Motor neuron (in vitro differentiated cells): ENCODE measurements around the gene CDC42SE2. TPM values are rescaled to one million over a fixed set of nuclear protein-coding genes. Genes with fewer than 3 reads are reported as not detected.

Source experiments
- ATAC-seq, 8 experiments: fragments of 200-7000 bp; cut with Tn5 transposase; replicated peaks in 6 of 8; 2 replicates each; pipeline ENCODE4 v1.8.0; 2021; ENCODE audit warnings: mild to moderate bottlenecking in 8 of 8, moderate library complexity in 8 of 8
- H3K27ac ChIP-seq, 2 donors: fragments of 250-450 bp; sonication (Bioruptor Pico); 2 replicates each; pipeline ENCODE4 v1.9.0; 2021; ENCODE audit warnings: antibody characterized with exemption in 2 of 2, mild to moderate bottlenecking in 2 of 2, moderate library complexity in 1 of 2
- H3K4me1 ChIP-seq, 2 donors: fragments of 250-450 bp; sonication (Bioruptor Pico); replicated peaks in 1 of 2; 2 replicates each; pipeline ENCODE4 v1.6.1; 2021; ENCODE audit warnings: antibody characterized with exemption in 2 of 2, mild to moderate bottlenecking in 2 of 2, moderate library complexity in 1 of 2
- H3K4me3 ChIP-seq, 5 donors: fragments of 250-450 bp; sonication (Bioruptor Pico); 2 replicates each; pipeline ENCODE4 v1.9.0; 2021; ENCODE audit warnings: antibody characterized with exemption in 5 of 5, mild to moderate bottlenecking in 5 of 5, moderate library complexity in 4 of 5
- WGBS, 10 experiments: fragments of 450-650 bp; shearing (Covaris generic); methylation state at CpG; one replicate each; pipeline ENCODE4 v1.0.0; 2022; 5-methylcytosine and 5-hydroxymethylcytosine counted together
- in situ Hi-C, 9 experiments: fragments of 400-800 bp; cut with MboI; loops; one replicate each; pipeline ENCODE4 v1.15.0; 2021; ENCODE audit warnings: low sequenced_read_pairs in 9 of 9, low pct_unique_long_range_greater_than_20kb in 2 of 9; ENCODE audit not compliant: unreplicated experiment in 9 of 9
- total RNA-seq, 8 experiments: library from RNA; unstranded; fragments of 300-600 nt; gene quantifications; 2 replicates each; pipeline versions ENCODE4 v1.2.3 to v1.2.4, GENCODE V29; 2022

Gene CDC42SE2
- total RNA-seq, 8 experiments from 2014 or later, result 16.8 to 38.0 (median 27.3) TPM

DNA sequence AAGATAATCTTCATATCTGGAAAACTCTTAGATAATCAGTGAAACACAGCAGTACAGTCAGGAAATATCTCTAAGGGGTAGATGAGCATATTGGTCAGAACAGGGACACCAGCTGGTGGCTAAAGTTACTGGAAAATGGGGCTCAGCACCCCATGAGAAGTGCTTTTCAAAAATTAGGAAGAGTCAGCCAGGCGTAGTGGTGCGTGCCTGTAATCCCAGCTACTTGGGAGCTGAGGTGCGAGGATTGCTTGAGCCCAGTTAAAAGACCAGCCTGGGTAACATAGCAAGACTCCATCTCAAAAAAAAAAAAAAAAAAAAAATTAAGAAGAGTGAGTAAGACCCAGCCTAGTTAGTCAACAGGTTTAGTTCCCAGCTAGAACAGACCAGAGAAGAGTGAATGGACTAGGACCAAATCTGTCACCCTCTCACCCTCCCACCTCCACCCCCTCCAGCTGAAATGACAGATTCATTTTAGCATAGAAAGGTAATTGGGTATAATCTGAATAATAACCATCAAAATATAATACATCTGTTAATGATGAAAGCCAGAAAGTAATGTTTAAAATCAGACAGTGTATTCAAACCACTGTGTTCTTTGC, 120.9 kb downstream of the CDC42SE2 start:
- no peak overlapping the region for H3K27ac ChIP-seq
- peaks cover 0 to 4% of the 10 kb centered on the region in 2 donors for H3K4me1 ChIP-seq
- no peak for ATAC-seq
- H3K4me3 ChIP-seq, result no peak overlapping the region
- in situ Hi-C loops, result loop anchor here in 2 of 9 experiments (25.0 kb wide), 1 partner anchor 222 kb away; the partner anchor contains the start of genes HINT1 (in 2 of the 2) and LYRM7 (in 2 of the 2)
- WGBS, 10 experiments, result 97 to 100% (median 100%) methylated on average over 1 to 3 of the region's 3 CpGs; no CpG with 5 or more reads in 4 of the 10 experiments

DNA sequence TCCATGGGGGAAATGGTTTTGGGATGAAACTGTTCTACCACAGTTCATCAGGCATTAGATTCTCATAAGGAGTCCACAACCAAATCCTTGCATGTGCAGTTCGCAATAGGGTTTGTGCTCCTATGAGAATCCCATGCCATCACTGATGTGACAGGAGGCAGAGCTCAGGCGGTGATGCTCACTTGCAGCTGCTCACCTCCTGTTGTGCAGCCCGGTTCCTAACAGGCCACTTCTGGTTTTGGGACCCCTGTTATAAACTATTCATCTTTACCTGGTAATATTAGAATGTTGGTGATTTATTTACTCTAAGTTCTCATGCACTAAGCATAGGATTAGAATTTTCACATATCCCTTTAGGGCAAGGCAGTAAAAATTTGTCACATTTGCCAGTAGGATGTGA, 122.3 kb downstream of the CDC42SE2 start:
- in situ Hi-C loops, result loop anchor here in 2 of 9 experiments (25.0 kb wide), 1 partner anchor 224 kb away; the partner anchor contains the start of genes HINT1 (in 2 of the 2) and LYRM7 (in 2 of the 2)

DNA sequence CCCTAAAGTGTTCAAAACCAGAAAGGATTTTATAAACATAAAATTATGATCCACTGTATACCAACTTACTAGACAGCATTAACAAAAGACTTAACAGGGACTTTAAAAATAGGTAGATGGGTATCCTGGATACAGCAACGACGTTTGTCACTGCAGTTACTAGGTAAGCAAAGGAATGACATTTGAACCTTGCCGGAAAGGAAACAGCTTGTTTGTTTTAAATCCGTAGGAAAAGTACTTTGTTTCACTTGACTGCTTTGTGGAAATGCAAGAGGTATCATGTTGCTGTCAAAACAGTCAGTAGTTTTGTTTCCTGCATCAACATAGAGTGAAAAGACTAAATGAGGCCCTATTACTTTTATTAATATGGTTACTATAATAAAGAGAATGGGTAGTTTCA, 122.9 kb downstream of the CDC42SE2 start:
- in situ Hi-C loops, result loop anchor here in 2 of 9 experiments (25.0 kb wide), 1 partner anchor 224 kb away; the partner anchor contains the start of genes HINT1 (in 2 of the 2) and LYRM7 (in 2 of the 2)
- WGBS, 10 experiments, result 21 to 88% (median 31%) methylated on average over 2 to 4 of the region's 4 CpGs; no CpG with 5 or more reads in 3 of the 10 experiments
- no peak overlapping the region for H3K27ac ChIP-seq
- peaks cover 0 to 4% of the 10 kb centered on the region in 2 donors for H3K4me1 ChIP-seq
- peak in 1 of 8 experiments; percentile 47 for ATAC-seq
- no peak overlapping the region for H3K4me3 ChIP-seq

More for the DNA sequence above, 122.3 kb downstream of the CDC42SE2 start:
- H3K4me3 ChIP-seq, result no peak overlapping the region
- H3K27ac ChIP-seq, result no peak overlapping the region
- ATAC-seq, result no peak
- 45 to 100% (median 87%) methylated on average over 1 to 3 of the region's 3 CpGs; no CpG with 5 or more reads in 2 of the 10 experiments for WGBS, 10 experiments
- peaks cover 0 to 4% of the 10 kb centered on the region in 2 donors for H3K4me1 ChIP-seq

DNA sequence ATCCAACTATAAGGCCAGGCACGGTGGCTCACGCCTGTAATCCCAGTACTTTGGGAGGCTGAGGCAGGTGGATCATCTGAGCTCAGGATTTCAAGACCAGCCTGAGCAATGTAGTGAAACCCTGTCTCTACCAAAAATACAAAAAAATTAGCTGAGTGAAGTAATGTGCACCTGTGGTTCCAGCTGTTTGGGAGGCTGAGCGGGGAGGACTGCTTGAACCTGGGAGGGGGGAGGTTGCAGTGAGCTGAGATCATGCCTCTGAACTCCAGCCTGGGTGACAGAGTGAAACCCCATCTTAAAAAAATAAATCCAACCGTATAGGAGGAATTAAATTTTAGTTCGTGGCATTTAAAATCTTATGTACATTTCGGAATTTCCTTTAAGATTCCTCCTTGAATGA, 123.4 kb downstream of the CDC42SE2 start:
- Histone ChIP-seq H3K4me3 (no peak overlapping the region), H3K27ac (no peak overlapping the region), H3K4me1 (peaks cover 0 to 4% of the 10 kb centered on the region in 2 donors)
- 40 to 100% (median 96%) methylated on average over 1 to 5 of the region's 6 CpGs; no CpG with 5 or more reads in 2 of the 10 experiments for WGBS, 10 experiments
- in situ Hi-C loops, result loop anchor here in 2 of 9 experiments (25.0 kb wide), 1 partner anchor 225 kb away; the partner anchor contains the start of genes HINT1 (in 2 of the 2) and LYRM7 (in 2 of the 2)
- ATAC-seq, result no peak

DNA sequence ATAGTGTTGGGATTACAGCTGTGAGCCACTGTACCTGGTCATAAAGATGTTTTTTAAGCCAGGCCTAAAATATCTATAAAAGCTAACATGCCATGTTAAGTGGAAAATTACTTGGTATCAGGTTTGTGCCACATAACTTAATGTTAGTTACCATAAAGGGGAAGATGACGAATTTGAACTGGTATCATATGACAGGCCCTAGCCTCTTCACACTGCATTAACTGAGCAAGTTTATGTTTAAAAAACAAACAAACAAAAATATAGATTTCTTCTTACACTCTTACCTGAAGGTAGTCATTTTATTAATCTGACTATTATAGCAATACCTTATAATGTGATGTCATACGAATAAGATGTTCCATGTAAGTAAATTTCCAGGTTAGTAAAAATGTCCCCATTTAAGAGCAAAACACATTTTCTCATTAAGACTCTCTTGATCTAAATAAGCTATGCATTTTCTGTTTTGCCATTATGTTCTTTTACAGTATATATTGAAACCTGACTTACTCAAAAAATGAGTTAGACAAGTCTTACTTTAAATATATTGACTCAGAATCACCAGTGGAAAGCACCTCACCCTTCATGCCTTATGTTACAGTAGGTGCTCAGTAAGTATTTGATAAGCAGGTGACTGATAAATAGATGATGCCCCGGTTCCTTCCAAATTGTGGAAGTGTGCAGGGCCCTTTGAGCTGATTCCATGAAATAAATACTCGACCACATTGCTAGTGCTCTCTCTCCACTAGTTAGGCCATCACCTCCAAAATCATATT, 125.4 kb downstream of the CDC42SE2 start:
- in situ Hi-C loops, result loop anchor here in 2 of 9 experiments (25.0 kb wide), 1 partner anchor 227 kb away; the partner anchor contains the start of genes HINT1 (in 2 of the 2) and LYRM7 (in 2 of the 2)

DNA sequence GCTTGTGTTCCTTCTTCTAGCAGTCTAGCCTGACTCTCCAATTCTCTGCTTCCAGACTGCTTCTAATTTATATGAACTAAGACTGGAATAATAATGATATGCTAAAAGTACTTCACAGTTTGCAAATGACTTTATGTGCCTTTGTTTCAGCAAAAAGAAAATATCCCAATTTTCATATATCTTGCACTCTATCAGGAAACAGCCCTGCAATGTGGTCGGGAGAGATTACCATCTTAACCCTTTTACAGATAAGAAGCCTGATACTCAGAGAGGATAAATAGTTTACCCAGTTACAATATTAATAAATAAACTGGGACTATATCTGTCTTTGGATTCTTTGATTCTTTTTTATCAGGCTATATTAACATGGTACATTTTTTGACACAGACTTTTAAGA, 126.0 kb downstream of the CDC42SE2 start:
- H3K27ac ChIP-seq, result no peak overlapping the region
- no peak for ATAC-seq
- peaks cover 0 to 4% of the 10 kb centered on the region in 2 donors for H3K4me1 ChIP-seq
- 33 to 100% (median 88%) methylated on average over 1 of the region's 1 CpG; no CpG with 5 or more reads in 1 of the 10 experiments for WGBS, 10 experiments
- H3K4me3 ChIP-seq, result no peak overlapping the region
- in situ Hi-C loops, result loop anchor here in 2 of 9 experiments (25.0 kb wide), 1 partner anchor 228 kb away; the partner anchor contains the start of genes HINT1 (in 2 of the 2) and LYRM7 (in 2 of the 2)

More for the DNA sequence above, 125.4 kb downstream of the CDC42SE2 start:
- no peak for ATAC-seq
- Histone ChIP-seq H3K4me1 (peaks cover 0 to 4% of the 10 kb centered on the region in 2 donors), H3K4me3 (no peak overlapping the region), H3K27ac (no peak overlapping the region)
- 48 to 100% (median 97%) methylated on average over 1 to 4 of the region's 4 CpGs for WGBS, 10 experiments

DNA sequence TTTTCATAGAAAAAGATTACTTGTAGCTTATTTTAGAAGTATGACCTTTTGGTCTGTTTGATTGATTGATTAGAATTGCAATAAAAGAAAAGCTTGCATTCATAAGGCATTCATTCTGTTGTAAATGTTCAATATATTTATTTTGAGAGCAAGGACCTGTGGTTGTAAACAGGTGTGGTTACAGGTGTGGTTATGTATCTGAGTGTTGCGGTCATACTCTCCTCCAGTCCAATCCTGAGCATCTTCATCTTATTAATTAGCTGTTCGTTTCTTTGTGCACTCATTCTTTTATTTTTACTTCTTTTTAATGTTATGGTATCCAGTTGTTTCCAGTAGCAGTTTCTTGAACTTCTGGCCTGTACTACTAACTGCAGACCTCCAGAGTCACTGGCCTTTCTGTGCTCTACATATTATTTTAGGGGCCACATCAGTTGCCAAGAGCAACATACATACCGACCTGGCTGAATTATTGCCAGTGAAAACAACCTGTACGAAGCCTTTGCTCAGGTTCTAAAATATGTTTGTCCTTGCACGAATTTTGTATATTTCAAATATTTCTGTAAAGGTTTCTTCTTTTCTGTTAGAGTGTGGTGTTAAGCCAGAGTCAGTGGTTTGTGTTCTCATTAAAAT, 128.7 kb downstream of the CDC42SE2 start:
- no peak overlapping the region for H3K4me3 ChIP-seq
- H3K4me1 ChIP-seq, result no peaks in the 10 kb centered on the region
- 80 to 100% (median 91%) methylated on average over 1 to 5 of the region's 5 CpGs for WGBS, 10 experiments
- H3K27ac ChIP-seq, result no peak overlapping the region
- no peak for ATAC-seq
- in situ Hi-C loops, result loop anchor here in 2 of 9 experiments (25.0 kb wide), 1 partner anchor 230 kb away; the partner anchor contains the start of genes HINT1 (in 2 of the 2) and LYRM7 (in 2 of the 2)

DNA sequence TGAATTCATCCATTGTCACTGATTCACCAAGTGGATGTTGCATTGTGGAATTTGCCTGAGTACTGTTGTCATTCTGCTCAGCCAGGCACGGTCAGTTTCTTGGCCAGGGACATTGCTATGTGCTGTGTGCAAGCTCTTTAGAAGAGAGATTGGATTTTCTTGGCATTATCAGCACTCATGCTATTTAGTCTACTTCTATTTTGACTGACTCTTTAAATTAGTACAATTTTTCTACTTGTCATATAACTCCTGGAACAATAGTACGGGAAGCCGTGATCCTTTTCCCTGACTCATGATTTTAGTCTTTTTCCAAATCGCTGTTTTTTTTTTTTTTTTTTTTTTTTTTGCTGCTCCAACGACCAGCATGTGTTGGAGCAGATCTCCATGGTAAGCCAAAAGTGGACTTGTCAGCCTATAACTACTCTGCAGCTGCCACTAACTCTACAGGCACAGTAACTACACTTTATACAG, 129.7 kb downstream of the CDC42SE2 start:
- ATAC-seq, result peak in 1 of 8 experiments; percentile 62
- in situ Hi-C loops, result loop anchor here in 2 of 9 experiments (25.0 kb wide), 1 partner anchor 231 kb away; the partner anchor contains the start of genes HINT1 (in 2 of the 2) and LYRM7 (in 2 of the 2)
- 58 to 95% (median 84%) methylated on average over 2 to 5 of the region's 5 CpGs; no CpG with 5 or more reads in 1 of the 10 experiments for WGBS, 10 experiments
- no peaks in the 10 kb centered on the region for H3K4me1 ChIP-seq
- H3K4me3 ChIP-seq, result no peak overlapping the region
- H3K27ac ChIP-seq, result no peak overlapping the region

DNA sequence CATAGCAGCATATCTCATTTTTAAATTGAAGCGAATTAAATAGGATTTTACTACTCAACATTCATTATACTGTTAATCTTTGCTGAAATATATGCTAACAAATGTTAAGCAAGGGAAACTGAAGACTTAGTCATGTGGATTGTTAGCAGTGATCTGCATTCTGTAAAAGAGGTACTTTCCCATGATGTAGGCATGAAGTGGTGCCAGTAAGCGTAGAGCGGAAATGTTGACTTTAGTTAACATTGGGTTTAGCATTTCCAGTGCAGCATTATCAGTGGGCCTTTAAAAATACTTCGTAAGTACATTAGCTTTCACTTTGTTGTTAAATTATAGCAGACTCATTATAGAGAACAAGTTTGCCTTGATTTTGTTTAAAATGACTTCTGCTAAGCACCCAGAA, 130.3 kb downstream of the CDC42SE2 start:
- WGBS, 10 experiments, result 87 to 100% (median 100%) methylated on average over 1 to 4 of the region's 4 CpGs
- peak in 4 of 8 experiments; percentile 30 to 82 (median 78) for ATAC-seq
- Histone ChIP-seq H3K4me3 (no peak overlapping the region), H3K4me1 (no peaks in the 10 kb centered on the region), H3K27ac (no peak overlapping the region)
- in situ Hi-C loops, result loop anchor here in 2 of 9 experiments (25.0 kb wide), 1 partner anchor 232 kb away; the partner anchor contains the start of genes HINT1 (in 2 of the 2) and LYRM7 (in 2 of the 2)

DNA sequence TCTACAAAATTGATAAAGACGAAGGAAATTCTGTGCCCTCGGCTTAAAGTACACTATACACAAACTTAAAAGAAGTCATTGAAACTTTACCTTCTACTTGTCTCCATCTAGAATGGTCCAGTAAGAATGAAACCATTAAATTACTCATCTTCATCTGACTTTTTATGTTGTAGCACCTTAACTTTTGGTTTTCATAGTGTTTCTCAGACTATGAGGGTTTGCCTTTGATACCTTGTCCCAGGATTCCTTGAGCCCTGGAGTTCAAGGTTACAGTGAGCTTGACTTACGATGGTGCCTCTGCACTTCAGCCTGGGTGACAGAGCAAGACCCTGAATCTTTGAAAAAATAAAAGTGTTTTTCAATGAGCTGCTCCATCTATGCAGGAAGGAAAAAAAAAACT, 132.2 kb downstream of the CDC42SE2 start:
- ATAC-seq, result no peak
- Histone ChIP-seq H3K4me3 (no peak overlapping the region), H3K27ac (no peak overlapping the region), H3K4me1 (no peaks in the 10 kb centered on the region)
- in situ Hi-C loops, result loop anchor here in 2 of 9 experiments (25.0 kb wide), 1 partner anchor 234 kb away; the partner anchor contains the start of genes HINT1 (in 2 of the 2) and LYRM7 (in 2 of the 2)
- WGBS, 10 experiments, result 83 to 100% (median 91%) methylated on average over 1 to 3 of the region's 3 CpGs; no CpG with 5 or more reads in 1 of the 10 experiments

DNA sequence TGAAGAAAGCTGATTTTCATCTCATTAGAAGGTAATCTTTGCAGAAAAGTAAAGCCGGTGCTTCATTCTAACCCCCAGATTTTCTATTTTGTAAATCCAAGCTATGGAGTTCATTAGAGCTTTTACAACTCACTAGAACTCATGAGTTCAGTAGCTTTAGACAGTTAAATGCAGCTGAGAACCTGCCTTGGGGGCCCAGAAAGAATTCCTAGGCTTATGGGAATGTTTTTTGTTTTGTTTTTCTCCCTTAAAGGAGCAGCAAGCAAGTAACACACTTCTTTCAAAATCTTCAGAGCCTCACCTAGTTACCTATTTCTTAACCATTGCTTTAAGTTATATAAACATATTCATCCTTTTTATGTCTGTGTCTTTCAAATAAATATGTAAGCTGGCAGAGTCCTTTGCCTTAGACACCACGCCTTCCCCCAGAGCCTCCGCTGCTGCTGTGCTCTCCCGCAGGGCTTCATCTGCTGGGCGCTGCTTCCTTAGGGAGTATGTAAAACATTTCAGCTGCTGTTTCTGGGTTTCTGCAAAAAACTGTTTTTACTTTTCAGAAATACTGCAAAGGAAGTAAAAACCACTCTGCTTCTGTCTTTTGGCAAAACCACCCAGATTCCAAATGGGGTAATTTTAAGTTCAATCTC, 132.9 kb downstream of the CDC42SE2 start:
- Histone ChIP-seq H3K4me3 (no peak overlapping the region), H3K4me1 (no peaks in the 10 kb centered on the region), H3K27ac (no peak overlapping the region)
- in situ Hi-C loops, result loop anchor here in 2 of 9 experiments (25.0 kb wide), 1 partner anchor 234 kb away; the partner anchor contains the start of genes HINT1 (in 2 of the 2) and LYRM7 (in 2 of the 2)
- 33 to 100% (median 94%) methylated on average over 1 to 5 of the region's 5 CpGs; no CpG with 5 or more reads in 1 of the 10 experiments for WGBS, 10 experiments
- peak in 3 of 8 experiments; percentile 61 to 83 (median 66) for ATAC-seq
